KMS-11 (cell line): ENCODE data around the gene RHBDD1.

ENCODE experiments used
- H2AFZ ChIP-seq: fragments of 200-600 bp; sonication (generic); 2 replicates; pipeline ENCODE4 v1.6.1; 2016; ENCODE audit warnings: antibody characterized with exemption, mixed run types, low read depth
- H3K27ac ChIP-seq: fragments of 200-600 bp; sonication (generic); 2 replicates; pipeline ENCODE4 v1.6.1; 2016; ENCODE audit warnings: mild to moderate bottlenecking, mixed run types
- H3K27me3 ChIP-seq: fragments of 200-600 bp; sonication (generic); 2 replicates; pipeline ENCODE4 v1.6.1; 2017; ENCODE audit warnings: mild to moderate bottlenecking, low read depth, mixed run types, moderate library complexity; ENCODE audit not compliant: insufficient read depth
- H3K36me3 ChIP-seq: fragments of 200-600 bp; sonication (generic); 2 replicates; pipeline ENCODE4 v1.6.1; 2017; ENCODE audit warnings: mild to moderate bottlenecking, mixed run types; ENCODE audit not compliant: insufficient read depth
- H3K4me1 ChIP-seq: fragments of 200-600 bp; sonication (generic); 2 replicates; pipeline ENCODE4 v1.6.1; 2016; ENCODE audit warnings: mild to moderate bottlenecking, low read depth, mixed run types; ENCODE audit not compliant: poor library complexity, severe bottlenecking
- H3K4me2 ChIP-seq: fragments of 200-600 bp; sonication (generic); 2 replicates; pipeline ENCODE4 v1.7.0; 2016; ENCODE audit warnings: mild to moderate bottlenecking, mixed run types
- H3K4me3 ChIP-seq: fragments of 200-600 bp; sonication (generic); IDR thresholded peaks from 2 replicates; pipeline ENCODE4 v1.6.1; 2017; ENCODE audit warnings: low read depth, low read length, mixed read lengths; ENCODE audit not compliant: insufficient read depth
- H3K79me2 ChIP-seq: fragments of 200-600 bp; sonication (generic); 2 replicates; pipeline ENCODE4 v1.6.1; 2016; ENCODE audit warnings: low read depth, mixed run types; ENCODE audit not compliant: insufficient read depth
- H3K9ac ChIP-seq: fragments of 200-600 bp; sonication (generic); 2 replicates; pipeline ENCODE4 v1.6.1; 2016; ENCODE audit warnings: mild to moderate bottlenecking, mixed run types
- H4K20me1 ChIP-seq: fragments of 200-600 bp; sonication (generic); 2 replicates; pipeline ENCODE4 v1.6.1; 2016; ENCODE audit warnings: mild to moderate bottlenecking, mixed run types; ENCODE audit not compliant: insufficient read depth
- TF ChIP-seq, protein P1 (sequence below): fragments of 200-600 bp; sonication (generic); conservative IDR thresholded peaks from 2 replicates; pipeline ENCODE4 v1.6.1; 2017; ENCODE audit warnings: low read depth, mild to moderate bottlenecking, antibody characterized with exemption, low read length, moderate library complexity, mixed read lengths

The RHBDD1 gene

GRCh38 chr2:226977775-226978190 lies 141.9 kb downstream of the RHBDD1 start:
- Histone ChIP-seq H3K4me1 (peaks cover 11% of the 10 kb centered on the region), H3K27ac (no peak overlapping the region), H3K79me2 (no peaks in the 10 kb centered on the region), H4K20me1 (no peaks in the 10 kb centered on the region), H3K9ac (no peak overlapping the region), H3K4me3 (no peak overlapping the region), H3K4me2 (no peak overlapping the region), H3K36me3 (no peaks in the 10 kb centered on the region), H3K27me3 (no peaks in the 10 kb centered on the region), H2AFZ (no peak overlapping the region)
- TF ChIP-seq, protein P1, sequence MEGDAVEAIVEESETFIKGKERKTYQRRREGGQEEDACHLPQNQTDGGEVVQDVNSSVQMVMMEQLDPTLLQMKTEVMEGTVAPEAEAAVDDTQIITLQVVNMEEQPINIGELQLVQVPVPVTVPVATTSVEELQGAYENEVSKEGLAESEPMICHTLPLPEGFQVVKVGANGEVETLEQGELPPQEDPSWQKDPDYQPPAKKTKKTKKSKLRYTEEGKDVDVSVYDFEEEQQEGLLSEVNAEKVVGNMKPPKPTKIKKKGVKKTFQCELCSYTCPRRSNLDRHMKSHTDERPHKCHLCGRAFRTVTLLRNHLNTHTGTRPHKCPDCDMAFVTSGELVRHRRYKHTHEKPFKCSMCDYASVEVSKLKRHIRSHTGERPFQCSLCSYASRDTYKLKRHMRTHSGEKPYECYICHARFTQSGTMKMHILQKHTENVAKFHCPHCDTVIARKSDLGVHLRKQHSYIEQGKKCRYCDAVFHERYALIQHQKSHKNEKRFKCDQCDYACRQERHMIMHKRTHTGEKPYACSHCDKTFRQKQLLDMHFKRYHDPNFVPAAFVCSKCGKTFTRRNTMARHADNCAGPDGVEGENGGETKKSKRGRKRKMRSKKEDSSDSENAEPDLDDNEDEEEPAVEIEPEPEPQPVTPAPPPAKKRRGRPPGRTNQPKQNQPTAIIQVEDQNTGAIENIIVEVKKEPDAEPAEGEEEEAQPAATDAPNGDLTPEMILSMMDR, result no peak

- H3K4me2 ChIP-seq, result no peak overlapping the region
- H3K4me1 ChIP-seq, result peaks cover 11% of the 10 kb centered on the region
- no peaks in the 10 kb centered on the region for H3K79me2 ChIP-seq
- H3K27ac ChIP-seq, result no peak overlapping the region
- no peak overlapping the region for H3K4me3 ChIP-seq
- no peaks in the 10 kb centered on the region for H3K36me3 ChIP-seq
- TF ChIP-seq, protein P1, result no peak
- no peaks in the 10 kb centered on the region for H4K20me1 ChIP-seq
- H2AFZ ChIP-seq, result no peak overlapping the region
- H3K27me3 ChIP-seq, result no peaks in the 10 kb centered on the region
- no peak overlapping the region for H3K9ac ChIP-seq
These were observed 142.4 kb downstream of the RHBDD1 start for GRCh38 chr2:226978300-226978699.

DNA sequence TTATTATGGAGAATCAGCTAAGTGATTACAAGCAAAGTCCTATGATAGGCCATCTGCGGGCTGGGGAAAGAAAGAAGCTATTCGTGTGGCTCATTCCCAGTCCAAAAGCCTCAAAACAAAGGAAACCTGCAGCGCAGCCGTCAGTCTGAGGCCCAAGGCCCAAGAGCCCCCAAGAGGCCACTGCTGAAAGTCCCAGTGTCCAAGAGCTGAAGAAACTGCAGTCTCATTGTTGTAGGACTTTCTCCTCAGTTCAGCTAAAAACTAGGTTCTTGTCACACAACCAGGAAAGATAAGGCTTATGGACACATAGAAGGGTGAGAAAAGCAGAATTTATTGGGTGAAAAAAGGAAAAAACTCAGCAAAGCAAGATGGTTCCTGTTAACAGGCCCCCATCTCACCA lies 143.2 kb downstream of the RHBDD1 start:
- Histone ChIP-seq H3K27me3 (no peaks in the 10 kb centered on the region), H3K36me3 (no peaks in the 10 kb centered on the region), H3K4me3 (no peak overlapping the region), H3K4me1 (peaks cover 11% of the 10 kb centered on the region), H3K27ac (no peak overlapping the region), H3K79me2 (no peaks in the 10 kb centered on the region), H4K20me1 (no peaks in the 10 kb centered on the region), H3K9ac (no peak overlapping the region), H3K4me2 (no peak overlapping the region), H2AFZ (no peak overlapping the region)
- TF ChIP-seq, protein P1, result no peak

- Histone ChIP-seq H3K27me3 (no peaks in the 10 kb centered on the region), H3K36me3 (no peaks in the 10 kb centered on the region), H3K27ac (no peak overlapping the region), H3K4me2 (no peak overlapping the region), H2AFZ (no peak overlapping the region), H3K4me1 (peaks cover 21% of the 10 kb centered on the region), H3K79me2 (no peaks in the 10 kb centered on the region), H3K4me3 (no peak overlapping the region), H3K9ac (no peak overlapping the region), H4K20me1 (no peaks in the 10 kb centered on the region)
- TF ChIP-seq, protein P1, result no peak
These were observed 146.0 kb downstream of the RHBDD1 start for GRCh38 chr2:226981791-226982326.
